ENCODE measurements around the gene TLE2. TPM values are rescaled to one million over a fixed set of nuclear protein-coding genes. Genes with fewer than 3 reads are reported as not detected.

Gene TLE2
- polyA plus RNA-seq, 2 donors, result 10.1 to 16.0 TPM

GRCh38 chr19:2950286-2951124, 78.6 kb downstream of the TLE2 start:
- Histone ChIP-seq H3K9me3 (ENCODE audit: control insufficient read depth in 2 of 2, insufficient read depth in 1 of 2, low read depth in 1 of 2, low read length in 1 of 2) (no peaks in the 10 kb centered on the region), H3K4me3 (ENCODE audit: low read depth in 1 of 2, low read length in 2 of 2) (peak overlapping the region; percentile 75 to 97), H3K4me1 (ENCODE audit: control insufficient read depth in 2 of 2, insufficient read depth in 2 of 2, low read length in 1 of 2) (peaks cover 0 to 2% of the 10 kb centered on the region in 2 donors), H3K36me3 (ENCODE audit: control insufficient read depth in 2 of 2, insufficient read depth in 2 of 2, low read length in 1 of 2) (no peaks in the 10 kb centered on the region), H3K27me3 (ENCODE audit: control insufficient read depth in 1 of 2, insufficient read depth in 2 of 2, low read length in 2 of 2) (no peaks in the 10 kb centered on the region), H3K27ac (ENCODE audit: low read depth in 2 of 2, low read length in 1 of 2) (peak overlapping the region; percentile 98 to 100)
- WGBS, 2 donors, result 0% methylated on average over 53 of the region's 53 CpGs

- Histone ChIP-seq H3K4me1 (ENCODE audit: control insufficient read depth in 2 of 2, insufficient read depth in 2 of 2, low read length in 1 of 2) (peaks cover 0 to 2% of the 10 kb centered on the region in 2 donors), H3K4me3 (ENCODE audit: low read depth in 1 of 2, low read length in 2 of 2) (peak overlapping the region; percentile 75 to 97), H3K36me3 (ENCODE audit: control insufficient read depth in 2 of 2, insufficient read depth in 2 of 2, low read length in 1 of 2) (no peaks in the 10 kb centered on the region), H3K27ac (ENCODE audit: low read depth in 2 of 2, low read length in 1 of 2) (peak overlapping the region; percentile 98 to 100), H3K27me3 (ENCODE audit: control insufficient read depth in 1 of 2, insufficient read depth in 2 of 2, low read length in 2 of 2) (no peaks in the 10 kb centered on the region), H3K9me3 (ENCODE audit: control insufficient read depth in 2 of 2, insufficient read depth in 1 of 2, low read depth in 1 of 2, low read length in 1 of 2) (no peaks in the 10 kb centered on the region)
- 1% methylated on average over 11 of the region's 11 CpGs for WGBS, 2 donors
Observed at GRCh38 chr19:2949939-2950285, 79.2 kb downstream of the TLE2 start.

Other genes starting within 250 kb of the TLE2 start
- gene SGTA, start 246.0 kb downstream of the TLE2 start, polyA plus RNA-seq, result 10 to 100 TPM; 42.5 to 56.1 TPM
- 10 to 100 TPM; 56.5 to 77.4 TPM for gene THOP1, start 243.8 kb downstream of the TLE2 start, polyA plus RNA-seq
- 1 to 10 TPM; 1.5 to 4.9 TPM for gene ZNF554, start 209.4 kb downstream of the TLE2 start, polyA plus RNA-seq
- 1 to 10 TPM; 1.2 to 2.4 TPM for gene ZNF555, start 187.8 kb downstream of the TLE2 start, polyA plus RNA-seq
- gene ZNF556, start 161.9 kb downstream of the TLE2 start, polyA plus RNA-seq, result under 1 TPM; 0.49 to 0.78 TPM
- gene ZNF57, start 128.4 kb downstream of the TLE2 start, polyA plus RNA-seq, result 1 to 10 TPM; 6.8 to 8.1 TPM
- gene ZNF77, start 84.3 kb downstream of the TLE2 start, polyA plus RNA-seq, result 1 to 10 TPM; 2.6 TPM
- 1 to 10 TPM; 1.1 to 2.6 TPM for gene TLE6, start 51.7 kb downstream of the TLE2 start, polyA plus RNA-seq
- 100 to 1,000 TPM; 356 to 578 TPM for gene TLE5, start 33.2 kb upstream of the TLE2 start, polyA plus RNA-seq
- gene GNA11, start 65.1 kb upstream of the TLE2 start, polyA plus RNA-seq, result 10 to 100 TPM; 18.5 to 20.0 TPM
- gene GNA15, start 106.8 kb upstream of the TLE2 start, polyA plus RNA-seq, result 100 to 1,000 TPM; 118 to 135 TPM
- 1 to 10 TPM; 1.5 to 2.4 TPM for gene S1PR4, start 149.5 kb upstream of the TLE2 start, polyA plus RNA-seq
- 10 to 100 TPM; 23.9 to 24.9 TPM for gene NCLN, start 156.7 kb upstream of the TLE2 start, polyA plus RNA-seq
- under 1 TPM; 0.06 to 0.16 TPM for gene CELF5, start 195.4 kb upstream of the TLE2 start, polyA plus RNA-seq

All from esophagus (tissue), 2 donors.